ENCODE data around the gene RBM38.
"Not testable (repeated sequence)": the region's sequence is repeated elsewhere in the genome, so short reads cannot be mapped to it uniquely, and the experiment has no call there.

Gene RBM38

DNA sequence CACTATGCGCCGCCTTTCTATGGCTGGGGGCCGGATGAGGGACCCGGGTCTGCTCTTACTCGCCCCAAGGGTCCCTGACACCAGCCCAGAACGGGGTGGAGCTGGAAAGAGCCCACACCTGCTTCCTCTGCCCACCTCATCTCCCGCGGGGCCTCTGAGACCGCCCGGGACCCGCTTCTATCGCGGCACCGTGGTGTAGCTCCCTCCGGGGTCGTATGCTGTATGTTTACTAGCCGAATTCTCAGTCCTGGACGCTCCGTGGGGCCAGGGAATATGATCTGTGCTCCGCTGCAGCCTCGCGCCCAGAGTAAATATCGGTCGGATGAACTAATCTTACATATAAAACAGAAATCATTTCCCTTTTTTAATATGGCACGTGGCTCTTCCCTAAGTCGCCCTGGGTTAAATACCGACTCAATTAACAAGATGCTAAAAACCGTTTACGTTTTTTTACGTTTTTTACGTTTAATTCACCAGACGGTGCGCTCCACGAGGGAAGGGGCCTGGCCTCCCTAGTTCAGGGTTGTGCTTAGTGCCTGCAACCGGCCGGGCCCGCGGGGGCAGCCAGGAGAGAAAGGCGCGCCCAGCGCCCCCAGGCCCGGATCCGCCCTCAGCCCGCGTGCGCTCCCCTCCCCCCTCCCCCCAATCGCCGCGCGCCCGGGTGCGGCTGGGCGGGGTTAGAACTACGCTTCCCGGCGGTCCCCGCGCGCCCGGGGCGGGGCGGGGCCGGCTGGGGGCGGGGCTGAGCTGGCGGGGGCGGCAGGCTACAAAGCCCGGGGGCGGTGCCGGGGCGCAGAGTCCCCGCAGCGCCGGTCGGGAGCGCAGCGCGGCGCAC is at the start of gene RBM38:
Gene RBM38, plus strand, starts transcription at position 793 of the 835 bp plus-strand sequence. CDS start 186 bp downstream, outside the sequence.
- peak; percentile 89 for DNase-seq

DNA sequence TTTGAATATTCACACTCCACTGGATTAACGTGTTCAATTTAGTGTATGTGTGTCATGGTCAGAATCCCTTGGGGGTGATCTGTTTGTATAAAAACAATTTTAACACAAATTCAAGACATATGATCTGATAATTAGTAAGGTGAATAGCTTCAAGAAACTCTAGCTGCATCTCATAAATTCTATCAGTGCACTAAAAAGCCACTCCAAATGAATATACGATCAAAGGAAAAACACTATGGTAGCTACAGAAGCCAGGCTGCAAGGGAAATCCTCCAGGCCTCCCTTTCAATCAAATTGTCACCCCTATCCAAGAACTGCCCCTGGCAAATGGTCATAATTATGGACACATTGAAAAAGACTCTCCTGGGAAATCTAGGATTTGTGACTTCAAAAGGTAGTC is 49.5 kb upstream of the RBM38 start:
- no peak for DNase-seq

DNA sequence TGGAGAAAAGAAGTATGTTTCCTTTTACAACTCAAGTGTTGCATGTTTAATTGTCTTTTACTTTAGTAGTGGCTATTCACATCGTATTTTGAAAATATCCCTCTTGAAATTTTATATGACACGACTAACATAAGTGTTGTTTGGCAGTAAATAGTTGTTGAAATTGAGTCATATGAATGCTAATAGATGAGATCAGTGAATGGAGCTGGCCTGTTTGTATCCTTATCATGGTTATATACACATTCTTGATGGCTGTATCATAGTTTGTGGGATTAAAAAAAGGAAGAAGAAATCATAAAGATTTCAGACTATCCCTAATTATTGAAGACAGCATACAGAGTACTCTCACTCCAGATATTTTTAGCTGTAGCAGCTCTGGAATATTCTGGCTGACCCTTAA is 48.4 kb upstream of the RBM38 start:
- no peak for DNase-seq

DNA sequence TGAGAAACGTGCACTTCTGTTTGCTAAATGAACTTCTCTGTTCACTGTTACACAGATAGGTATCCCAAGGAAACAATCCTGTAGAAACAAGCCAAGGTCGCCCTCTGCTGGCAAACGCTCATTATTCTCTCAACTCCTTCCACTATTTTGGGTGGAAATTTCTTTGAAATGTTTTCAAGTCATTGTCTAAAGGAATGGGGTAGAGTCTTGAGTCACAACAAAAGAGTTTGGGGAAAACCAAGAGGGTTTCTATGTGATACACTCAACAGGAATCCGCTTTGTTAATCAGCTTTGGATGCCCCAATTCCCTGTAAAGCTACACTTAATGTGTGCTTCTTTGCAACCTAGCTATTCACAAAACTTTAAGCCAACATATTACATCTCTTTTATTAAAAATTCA is 44.7 kb upstream of the RBM38 start:
- peak; percentile 58 for DNase-seq

DNA sequence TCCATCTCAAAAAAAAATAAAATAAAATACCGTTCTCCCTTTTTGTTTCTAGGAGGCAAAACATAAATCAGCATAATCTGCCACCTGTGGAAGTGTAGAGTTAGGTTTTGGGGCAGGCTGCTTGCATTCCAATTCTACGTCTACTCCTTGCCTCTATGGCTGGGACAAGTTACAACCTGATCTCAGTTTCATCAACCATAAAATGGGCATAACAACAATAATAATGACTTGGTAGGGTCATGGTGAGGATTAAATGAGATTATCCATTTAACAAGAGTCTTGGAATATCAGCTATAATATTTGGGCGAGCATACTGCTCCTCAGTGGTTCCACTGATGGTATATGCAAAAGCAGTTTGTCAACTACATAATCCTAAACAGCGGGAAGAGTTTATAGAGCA is 43.8 kb upstream of the RBM38 start:
- no peak for DNase-seq

DNA sequence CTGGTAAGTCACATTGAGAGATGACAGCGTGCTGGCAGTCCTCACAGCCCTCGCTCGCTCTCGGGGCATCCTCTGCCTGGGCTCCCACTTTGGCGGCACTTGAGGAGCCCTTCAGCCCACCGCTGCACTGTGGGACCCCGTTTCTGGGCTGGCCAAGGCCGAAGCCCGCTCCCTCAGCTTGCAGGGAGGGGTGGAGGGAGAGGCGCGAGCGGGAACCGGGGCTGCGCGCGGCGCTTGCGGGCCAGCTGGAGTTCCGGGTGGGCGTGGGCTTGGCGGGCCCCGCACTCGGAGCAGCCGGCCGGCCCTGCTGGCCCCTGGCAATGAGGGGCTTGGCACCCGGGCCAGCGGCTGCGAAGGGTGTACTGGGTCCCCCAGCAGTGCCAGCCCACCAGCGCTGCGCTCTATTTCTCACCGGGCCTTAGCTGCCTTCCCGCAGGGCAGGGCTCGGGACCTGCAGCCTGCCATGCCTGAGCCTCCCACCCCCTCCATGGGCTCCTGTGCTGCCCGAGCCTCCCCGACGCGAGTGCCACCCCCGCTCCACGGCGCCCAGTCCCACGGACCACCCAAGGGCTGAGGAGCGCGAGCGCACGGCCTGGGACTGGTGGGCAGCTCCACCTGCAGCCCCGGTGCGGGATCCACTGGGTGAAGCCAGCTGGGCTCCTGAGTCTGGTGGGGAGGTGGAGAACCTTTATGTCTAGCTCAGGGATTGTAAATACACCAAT is 42.8 kb upstream of the RBM38 start:
- not testable (repeated sequence) for DNase-seq

DNA sequence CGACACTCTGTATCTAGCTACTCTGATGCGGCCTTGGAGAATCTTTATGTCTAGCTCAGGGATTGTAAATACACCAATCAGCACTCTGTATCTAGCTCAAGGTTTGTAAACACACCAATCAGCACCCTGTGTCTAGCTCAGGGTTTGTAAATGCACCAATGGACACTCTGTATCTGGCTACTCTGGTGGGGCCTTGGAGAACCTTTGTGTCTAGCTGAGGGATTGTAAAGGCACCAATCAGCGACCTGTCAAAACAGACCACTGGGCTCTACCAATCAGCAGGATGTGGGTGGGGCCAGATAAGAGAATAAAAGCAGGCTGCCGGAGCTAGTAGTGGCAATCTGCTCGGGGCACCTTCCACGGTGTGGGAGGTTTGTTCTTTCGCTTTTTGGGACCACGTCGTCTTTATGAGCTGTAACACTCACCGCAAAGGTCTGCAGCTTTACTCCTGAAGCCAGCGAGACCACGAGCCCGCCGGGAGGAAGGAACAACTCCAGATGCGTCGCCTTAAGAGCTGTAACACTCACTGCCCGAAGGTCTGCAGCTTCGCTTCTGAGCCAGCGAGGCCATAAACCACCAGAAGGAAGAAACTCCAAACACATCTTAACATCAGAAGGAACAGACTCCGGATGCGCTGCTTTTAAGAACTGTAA is 42.1 kb upstream of the RBM38 start:
- not testable (repeated sequence) for DNase-seq

DNA sequence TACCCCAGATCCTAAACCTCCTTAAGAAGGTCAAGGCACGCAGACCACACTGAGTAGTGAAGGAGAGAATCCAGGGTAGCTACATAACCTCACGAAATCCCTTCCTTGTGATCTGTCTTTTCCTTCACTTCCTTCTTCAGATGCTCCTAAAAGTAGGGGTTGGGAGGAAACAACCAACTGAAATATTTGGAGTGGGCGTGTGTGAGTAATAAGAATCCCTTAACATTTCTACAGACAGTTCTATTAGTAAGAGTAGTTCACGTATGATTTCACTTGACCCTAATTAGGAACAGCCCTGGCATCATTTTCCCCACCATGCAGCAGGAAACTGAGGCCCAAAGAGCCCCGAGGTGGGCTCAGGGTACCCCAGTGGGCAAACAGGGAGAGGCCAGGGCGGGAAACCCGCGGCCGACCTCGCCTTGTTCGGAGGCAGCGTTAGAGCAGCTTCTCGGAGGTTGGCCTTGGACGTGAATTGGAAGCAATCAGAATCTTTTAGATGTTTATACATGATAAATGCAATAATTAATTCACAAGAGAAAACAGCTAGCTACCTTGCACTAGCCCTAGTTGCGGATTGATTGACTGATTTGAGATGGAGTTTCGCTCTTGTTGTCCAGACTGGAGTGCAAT is 41.0 kb upstream of the RBM38 start:
- DNase-seq, result no peak

DNA sequence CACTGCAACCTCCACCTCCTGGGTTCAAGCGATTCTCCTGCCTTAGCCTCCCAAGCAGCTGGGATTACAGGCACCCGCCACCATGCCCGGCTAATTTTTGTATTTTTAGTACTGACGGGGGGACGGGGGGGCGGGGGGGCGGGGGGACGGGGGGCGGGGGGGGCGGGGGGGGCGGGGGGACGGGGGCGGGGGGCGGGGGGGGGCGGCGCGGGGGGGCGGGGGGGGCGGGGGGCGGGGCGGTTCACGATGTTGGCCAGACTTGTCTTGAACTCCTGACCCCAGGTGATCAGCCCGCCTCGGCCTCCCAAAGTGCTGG is 40.5 kb upstream of the RBM38 start:
- not testable (repeated sequence) for DNase-seq

DNA sequence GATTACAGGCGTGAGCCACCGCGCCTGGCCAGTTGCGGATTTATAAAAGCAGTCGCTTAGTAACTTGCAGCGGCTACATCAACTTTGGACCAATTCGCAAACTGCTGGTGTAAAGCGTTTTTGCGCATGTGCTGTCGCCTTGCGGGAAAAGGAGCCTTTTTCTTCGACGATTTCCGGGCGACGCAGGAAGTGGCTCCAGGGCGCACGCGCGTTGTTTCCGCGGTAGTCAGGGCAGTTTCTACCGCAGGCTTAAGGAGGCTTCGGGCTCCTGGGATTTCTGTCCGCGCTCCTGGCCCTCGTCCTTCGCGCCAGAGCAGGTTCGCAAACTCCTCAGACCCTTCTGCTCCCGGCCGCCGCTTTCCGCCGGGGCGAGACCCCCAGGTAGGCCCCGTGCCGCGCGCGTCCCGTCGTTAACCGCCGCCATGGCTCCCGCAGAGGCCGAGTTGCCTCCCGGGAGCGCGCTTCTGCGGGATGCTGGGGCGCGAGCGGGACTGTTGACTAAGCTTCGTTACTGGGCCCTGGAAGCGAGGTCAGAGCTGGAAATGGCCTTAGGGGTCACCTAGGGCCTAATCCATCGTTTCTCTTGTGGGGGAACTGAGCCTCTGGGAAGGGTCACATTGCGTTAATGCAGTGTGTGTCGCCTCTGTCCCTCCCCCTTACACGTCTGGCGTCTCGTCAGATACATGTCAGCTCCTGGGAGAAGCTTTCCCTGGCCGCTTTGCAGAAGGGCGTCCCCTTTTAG is 40.0 kb upstream of the RBM38 start, which contains the start of gene RAE1:
Gene RAE1, plus strand, starts transcription at position 214 of the 742 bp plus-strand sequence. CDS start 2,784 bp downstream, outside the sequence.
- peak; percentile 92 for DNase-seq

DNA sequence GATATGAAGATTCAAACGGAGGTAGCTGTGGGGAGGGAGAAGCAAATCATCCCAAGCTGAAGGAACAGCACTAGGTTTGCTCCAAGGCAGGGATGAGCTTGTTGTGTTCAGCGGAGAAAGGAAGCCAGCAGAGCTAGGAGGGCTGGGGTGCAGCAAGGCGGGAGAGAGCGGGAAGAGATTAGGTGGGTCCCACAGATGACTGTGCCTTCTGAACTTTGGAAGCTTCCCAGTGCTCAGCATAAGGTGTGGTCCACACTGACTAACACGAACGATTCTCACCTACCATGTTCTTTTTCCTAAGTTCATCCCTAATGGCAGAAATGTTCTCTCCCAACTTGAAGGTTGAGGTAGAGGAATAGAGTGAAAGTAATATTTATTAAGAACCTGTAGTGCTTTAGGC is 38.9 kb upstream of the RBM38 start:
- DNase-seq, result no peak

DNA sequence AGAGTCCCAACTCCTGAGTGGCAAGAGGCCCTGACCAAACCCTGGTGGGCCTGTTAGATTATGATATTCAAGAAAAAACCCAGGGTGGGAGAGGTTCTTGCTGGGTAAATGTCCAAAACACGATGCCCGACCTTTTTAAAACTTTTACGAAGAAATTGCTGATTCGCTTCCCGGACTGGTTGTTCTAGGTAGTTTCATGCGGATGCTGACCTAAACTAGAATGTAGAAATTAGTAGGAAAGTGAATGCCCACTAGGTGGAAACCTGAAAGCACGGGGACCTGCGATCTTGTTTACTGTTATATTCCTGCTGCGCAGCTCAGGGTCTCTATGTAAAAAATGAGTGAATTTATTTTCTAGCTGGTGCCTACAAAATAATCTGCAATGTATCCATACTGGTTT is 37.8 kb upstream of the RBM38 start:
- DNase-seq, result no peak

DNA sequence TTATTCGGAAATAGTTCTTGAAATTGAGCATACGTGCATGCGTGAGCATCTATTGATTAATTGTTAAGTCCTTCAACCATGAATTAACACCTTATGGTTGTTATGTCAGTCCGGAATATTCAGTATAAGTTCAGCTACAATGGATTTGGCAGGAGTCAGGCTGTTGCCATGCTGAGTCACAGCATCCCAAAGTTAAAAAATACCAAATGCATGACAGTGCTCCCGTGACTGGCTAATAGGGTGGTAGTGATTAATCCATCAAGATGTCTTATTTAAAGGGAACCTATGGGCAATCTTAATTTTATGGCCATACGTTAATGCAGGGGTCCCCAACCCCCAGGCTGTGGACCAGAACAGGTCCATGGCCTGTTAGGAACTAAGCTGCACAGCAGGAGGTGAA is 29.7 kb upstream of the RBM38 start:
- no peak for DNase-seq

DNA sequence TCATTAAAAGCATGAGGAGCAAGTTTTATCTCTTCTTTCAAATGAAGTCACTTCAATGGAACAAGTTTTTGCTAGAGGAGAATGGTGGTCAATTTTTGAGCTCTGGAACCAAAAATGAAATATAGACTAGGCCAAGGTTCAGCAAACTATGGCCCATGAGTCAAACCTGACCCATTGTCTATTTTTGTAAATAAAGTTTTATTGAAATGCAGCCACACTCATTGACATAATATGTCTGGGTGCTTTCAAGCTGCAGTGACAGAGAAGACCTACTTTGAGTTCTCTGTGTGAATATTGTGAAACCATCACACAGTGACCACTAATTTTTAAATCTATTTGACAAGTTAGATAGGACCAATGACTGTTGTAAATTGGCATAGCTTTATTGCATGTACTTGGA is 26.7 kb upstream of the RBM38 start:
- DNase-seq, result no peak

DNA sequence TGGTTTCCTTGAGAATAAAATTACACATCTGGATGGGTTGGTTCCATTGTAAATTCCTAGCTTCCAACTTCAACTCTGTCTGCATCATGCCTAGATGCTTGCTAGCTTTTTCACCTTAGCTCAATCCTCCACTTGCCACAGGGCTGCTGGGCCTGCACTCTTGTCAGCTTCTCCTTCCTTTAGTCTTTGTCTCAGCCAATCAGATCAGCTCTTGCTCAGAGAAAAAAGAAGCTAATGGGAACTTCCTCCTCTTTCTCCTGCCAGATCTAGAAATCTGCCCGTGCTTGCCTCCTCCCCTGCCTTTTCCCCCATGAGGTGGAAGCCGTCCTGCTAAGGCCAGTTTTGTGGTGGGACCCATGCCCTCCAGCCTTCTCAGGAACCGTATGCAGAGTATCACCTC is 21.6 kb upstream of the RBM38 start:
- no peak for DNase-seq

DNA sequence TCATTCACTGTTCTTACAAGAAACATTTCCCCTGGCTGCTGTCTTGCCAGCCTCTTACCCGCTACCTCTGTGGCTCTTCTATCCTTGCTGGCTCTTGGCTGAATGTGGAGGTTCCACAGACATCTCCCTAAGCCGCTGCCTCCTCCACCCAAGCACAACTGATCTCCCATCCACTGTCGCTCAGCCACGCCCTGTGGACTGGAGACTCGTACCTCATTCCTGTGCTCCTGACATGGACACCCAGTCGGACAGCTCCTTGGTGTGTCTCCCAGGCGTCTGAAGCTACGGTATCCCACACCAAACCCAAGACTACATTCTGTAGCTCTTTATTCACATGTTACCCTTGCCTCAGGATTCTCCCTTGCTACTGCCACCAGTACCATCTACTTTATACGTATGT is 20.9 kb upstream of the RBM38 start:
- no peak for DNase-seq

DNA sequence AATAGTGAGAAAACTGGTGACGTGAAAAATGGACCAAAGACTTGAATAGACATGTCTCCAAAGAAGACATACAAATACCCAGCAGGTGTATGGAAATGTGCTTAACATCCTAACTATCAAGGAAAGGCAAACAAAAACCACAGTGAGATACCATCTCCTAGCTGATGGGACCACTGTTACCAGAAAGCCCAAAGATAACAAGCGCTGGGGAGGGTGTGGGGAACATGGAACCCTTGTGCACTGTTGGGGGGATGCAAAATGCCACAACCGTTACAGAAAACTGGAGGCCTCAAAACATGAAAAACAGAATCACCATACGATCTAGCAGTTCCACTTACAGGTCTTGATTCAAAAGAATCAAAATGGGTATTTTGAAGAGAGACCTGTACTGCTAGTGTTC is 19.8 kb upstream of the RBM38 start:
- no peak for DNase-seq

DNA sequence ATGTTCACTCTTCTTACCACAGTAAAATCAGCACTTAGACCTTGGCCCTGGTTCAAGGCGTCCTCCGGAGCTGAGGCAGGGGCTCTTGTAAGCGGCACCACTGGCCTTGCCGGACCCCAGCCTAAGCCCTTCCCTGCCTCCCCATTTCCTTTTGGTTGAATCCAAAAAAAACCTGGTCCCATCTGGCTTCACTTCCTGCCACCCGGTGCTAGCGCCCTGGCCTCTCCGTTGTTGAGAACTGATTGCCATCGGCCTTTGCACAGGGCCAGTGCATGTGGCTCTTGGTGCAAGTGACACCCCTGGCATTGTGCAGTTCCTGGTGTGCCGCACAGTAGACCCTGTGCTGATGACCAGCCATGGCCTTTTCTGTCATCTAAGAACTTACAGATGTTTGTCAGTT is 19.0 kb upstream of the RBM38 start:
- DNase-seq, result no peak

DNA sequence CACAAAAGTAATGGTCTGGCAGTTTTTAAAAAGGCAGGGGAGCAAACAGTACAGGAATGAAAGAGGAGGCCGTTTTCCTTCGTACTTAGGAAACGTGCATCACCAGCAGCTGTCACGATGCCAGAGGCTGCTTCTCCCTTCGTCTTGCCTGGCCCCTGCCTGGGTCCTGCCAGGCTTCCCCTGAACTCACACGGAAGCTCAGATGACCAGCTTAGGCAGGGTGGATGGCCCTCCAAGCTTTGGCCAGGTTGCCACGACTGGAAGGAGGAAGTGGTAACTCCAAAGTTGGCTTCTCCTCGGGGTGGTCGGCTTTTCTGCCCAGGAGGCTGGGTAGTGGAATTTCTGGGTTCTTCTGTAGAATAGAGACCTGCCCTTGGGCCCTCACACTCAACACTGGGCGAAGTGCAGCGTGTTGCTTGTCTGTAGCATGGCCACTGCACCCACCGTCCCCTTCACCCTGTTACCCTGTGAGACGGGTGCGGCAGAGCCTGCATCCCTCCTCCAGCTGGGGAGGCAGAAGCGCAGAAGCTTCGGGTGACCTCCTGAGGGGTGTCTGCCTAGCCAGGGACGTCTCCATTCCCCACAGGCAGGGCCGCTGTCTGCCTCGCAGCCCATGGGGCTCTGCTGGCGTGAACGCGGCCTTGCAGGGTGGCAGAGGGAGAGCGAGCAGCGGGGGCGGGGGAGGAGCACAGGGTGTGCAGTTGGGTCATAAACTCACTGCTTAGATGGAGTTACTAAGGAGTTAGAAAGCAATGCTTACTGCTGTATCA is 18.4 kb upstream of the RBM38 start:
- DNase-seq, result no peak

DNA sequence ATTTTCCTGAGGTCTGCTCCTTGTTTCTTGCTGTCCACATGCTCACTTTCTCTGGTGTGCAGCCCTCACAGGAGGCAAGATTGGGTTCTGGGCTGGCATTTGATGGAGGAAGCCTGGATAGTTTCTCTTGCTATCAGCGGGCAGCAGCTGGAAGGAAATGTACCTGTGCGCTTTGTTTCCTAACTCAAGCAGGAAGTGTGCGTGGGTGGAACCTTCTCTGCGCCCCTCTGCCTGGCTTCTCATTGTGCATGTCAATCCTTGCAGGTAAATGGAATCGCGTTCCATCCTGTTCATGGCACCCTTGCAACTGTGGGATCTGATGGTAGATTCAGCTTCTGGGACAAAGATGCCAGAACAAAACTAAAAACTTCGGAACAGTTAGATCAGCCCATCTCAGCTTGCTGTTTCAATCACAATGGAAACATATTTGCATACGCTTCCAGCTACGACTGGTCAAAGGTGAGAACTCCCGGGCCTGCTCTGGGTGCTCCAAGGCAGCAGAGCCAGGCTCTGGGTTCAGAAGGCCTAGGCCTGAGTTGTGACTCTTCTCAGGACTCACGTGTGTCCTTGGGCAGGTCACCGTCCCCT is 16.8 kb upstream of the RBM38 start:
- DNase-seq, result no peak

DNA sequence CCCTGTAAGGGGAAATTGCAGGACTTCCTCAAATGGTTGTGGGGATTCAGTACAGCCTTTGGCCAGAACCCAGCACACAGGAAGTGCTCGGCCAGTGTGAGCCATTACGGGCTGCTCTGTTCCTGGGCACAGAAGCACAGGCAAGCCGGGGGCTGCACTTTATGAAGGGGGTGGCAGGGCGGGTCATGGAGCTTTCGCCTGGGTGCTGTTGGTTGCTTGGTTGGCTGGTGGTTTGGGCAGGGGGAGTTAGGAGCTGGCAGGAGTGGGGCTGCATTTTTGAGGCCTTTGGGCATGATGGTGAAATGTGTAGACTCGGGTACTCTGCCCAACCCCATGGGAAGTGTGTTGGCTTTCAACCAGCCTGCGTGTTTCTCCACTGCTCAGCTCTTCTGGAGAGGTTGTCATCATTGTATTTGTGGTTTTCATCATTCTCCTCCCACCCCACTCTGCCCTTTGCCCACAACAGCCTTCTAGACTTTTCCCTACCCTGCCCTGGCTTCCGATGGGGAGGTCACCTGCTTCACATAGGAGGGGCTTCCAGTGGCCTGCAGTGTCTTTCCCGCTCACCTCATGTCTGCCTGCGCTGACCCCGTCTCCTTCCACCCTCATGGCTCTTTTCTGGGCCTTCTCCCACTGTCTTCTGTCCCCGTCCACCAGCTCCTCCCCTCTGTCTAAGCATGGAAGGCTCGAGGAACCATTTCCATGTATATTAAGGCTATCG is 16.1 kb upstream of the RBM38 start:
- DNase-seq, result no peak

Measured in NCI-H2171 treated with DMSO at 0.1 percent for 48 hours (cell line).